K562 (cell line): Measurements from ENCODE around the gene SGIP1. TPM values are rescaled to one million over a fixed set of nuclear protein-coding genes. Genes with fewer than 3 reads are reported as not detected.

Experiments used
- ATAC-seq: fragments of 200-7000 bp; cut with Tn5 transposase; 3 replicates; pipeline ENCODE4 v1.9.1; 2020; ENCODE audit warnings: moderate library complexity
- BruUV-seq: library from RNA; stranded (reverse); fragments of 400-500 nt; replicated peaks from 2 replicates; lab custom pipeline; 2021; lab: Mats Ljungman, UMichigan
- CTCF ChIA-PET: fragments of 300-600 bp; formaldehyde crosslinking; extraction: SDS; loops from one replicate; lab custom pipeline; 2021; ENCODE audit warnings: low intra/inter-chr PET ratio; lab: Yijun Ruan, JAX
- POLR2A ChIA-PET: fragments of 300-600, 350-650 bp; sonication (Branson Sonifier 250); formaldehyde crosslinking; extraction: SDS; loops from one replicate; lab custom pipeline; 2021; ENCODE audit warnings: antibody characterized with exemption, inconsistent platforms; lab: Yijun Ruan, JAX
- DNase-seq, 4 experiments: peaks; one replicate each; pipeline versions ENCODE4 v3.0.0 to v3.0.0-alpha.2; 2011 to 2018; ENCODE audit warnings: low spot score in 3 of 4, mixed read lengths in 3 of 4; ENCODE audit errors: extremely low read depth in 1 of 4
- FAIRE-seq: peaks from 2 replicates; lab custom pipeline; 2011; peaks lifted over from hg19 to GRCh38; lab: Jason Lieb, UNC
- H2AFZ ChIP-seq: 2 replicates; pipeline ENCODE4 v1.6.0; 2011; ENCODE audit warnings: low read depth, low read length, control low read depth, inconsistent platforms
- H3K27ac ChIP-seq: fragments of 200-600 bp; 3 replicates; pipeline ENCODE4 v1.8.0; 2011; ENCODE audit warnings: low read depth, mild to moderate bottlenecking, control low read depth, inconsistent platforms, low read length, moderate library complexity, mixed read lengths; ENCODE audit errors: extremely low read depth
- H3K27me3 ChIP-seq, 2 experiments: fragments of 300-600 bp in 1 of 2; 2 replicates in 1 of 2; 3 replicates in 1 of 2; pipeline versions ENCODE4 v1.6.0 to v1.8.0; 2011; ENCODE audit warnings: inconsistent platforms in 2 of 2, low read length in 2 of 2, mild to moderate bottlenecking in 1 of 2, mixed read lengths in 1 of 2, moderate library complexity in 1 of 2; ENCODE audit not compliant: control insufficient read depth in 2 of 2, insufficient read depth in 2 of 2
- H3K36me3 ChIP-seq: fragments of 300-600 bp; 3 replicates; pipeline ENCODE4 v1.8.0; 2011; ENCODE audit warnings: mild to moderate bottlenecking, low read length, inconsistent platforms; ENCODE audit not compliant: control insufficient read depth, insufficient read depth
- H3K4me1 ChIP-seq, 2 experiments: fragments of 200-600 bp in 1 of 2; replicated peaks in 1 of 2; 2 replicates in 1 of 2; 3 replicates in 1 of 2; pipeline versions ENCODE4 v1.5.1 to v1.8.0; 2011; ENCODE audit warnings: inconsistent platforms in 2 of 2, low read length in 2 of 2, mild to moderate bottlenecking in 1 of 2, mixed read lengths in 1 of 2, moderate library complexity in 1 of 2; ENCODE audit not compliant: control insufficient read depth in 2 of 2, insufficient read depth in 2 of 2
- H3K4me2 ChIP-seq: 2 replicates; pipeline ENCODE4 v1.6.1; 2011; ENCODE audit warnings: low read length, control low read depth, inconsistent platforms, mixed read lengths; ENCODE audit not compliant: insufficient read depth
- H3K4me3 ChIP-seq: fragments of 200-600 bp; sonication (generic), shearing (Covaris generic); 2 replicates; pipeline ENCODE4 v1.5.1; 2016; ENCODE audit warnings: control low read depth, inconsistent platforms
- H3K79me2 ChIP-seq: fragments of 200-600 bp; 3 replicates; pipeline ENCODE4 v1.8.0; 2011; ENCODE audit warnings: low read length, inconsistent platforms; ENCODE audit not compliant: control insufficient read depth, insufficient read depth
- H3K9ac ChIP-seq, 2 experiments: 2 replicates each; pipeline versions ENCODE4 v1.6.0 to v1.6.1; 2011; ENCODE audit warnings: low read depth in 2 of 2, low read length in 2 of 2, control low read depth in 1 of 2, inconsistent platforms in 1 of 2, mild to moderate bottlenecking in 1 of 2, mixed read lengths in 1 of 2; ENCODE audit not compliant: insufficient read depth in 1 of 2
- H3K9me1 ChIP-seq: one replicate; pipeline ENCODE4 v1.6.0; 2011; ENCODE audit warnings: inconsistent platforms, mild to moderate bottlenecking, low read length, moderate library complexity; ENCODE audit not compliant: control insufficient read depth, insufficient read depth
- H3K9me3 ChIP-seq: replicated peaks from 2 replicates; pipeline ENCODE4 v1.5.1; 2011; ENCODE audit warnings: low read depth, low read length, inconsistent platforms; ENCODE audit not compliant: control insufficient read depth, insufficient read depth
- H4K20me1 ChIP-seq: replicated peaks from 2 replicates; pipeline ENCODE4 v1.6.1; 2011; ENCODE audit warnings: low read length, inconsistent platforms, mixed read lengths; ENCODE audit not compliant: control insufficient read depth, insufficient read depth
- C11orf30 ChIP-seq: fragments of 450-650 bp; IDR thresholded peaks from 2 replicates; pipeline ENCODE4 v1.6.1; 2016; ENCODE audit warnings: low read depth, mild to moderate bottlenecking
- MAFF ChIP-seq: IDR thresholded peaks from 2 replicates; pipeline ENCODE4 v1.6.1; 2012; ENCODE audit warnings: low read length, improper control_type of control experiment
- MAFG ChIP-seq: fragments of 450-650 bp; conservative IDR thresholded peaks from 2 replicates; pipeline ENCODE4 v1.6.1; 2016; ENCODE audit warnings: missing genetic modification characterization, missing compliant biosample characterization
- MEIS2 ChIP-seq: fragments of 450-650 bp; IDR thresholded peaks from 2 replicates; pipeline ENCODE4 v1.6.1; 2014; ENCODE audit warnings: mild to moderate bottlenecking; ENCODE audit not compliant: partially characterized antibody
- NR1H2 ChIP-seq: sonication (generic); formaldehyde crosslinking; IDR thresholded peaks from 2 replicates; pipeline ENCODE4 v1.4.0; 2020; ENCODE audit warnings: mild to moderate bottlenecking, missing genetic modification reagents
- PBX2 ChIP-seq, 2 experiments: IDR thresholded peaks in 1 of 2; conservative IDR thresholded peaks in 1 of 2; 2 replicates each; pipeline ENCODE4 v1.6.1; 2016; ENCODE audit warnings: low read depth in 2 of 2, mild to moderate bottlenecking in 1 of 2, missing compliant biosample characterization in 1 of 2, missing genetic modification characterization in 1 of 2, moderate library complexity in 1 of 2
- PHF21A ChIP-seq: fragments of 450-650 bp; IDR thresholded peaks from 2 replicates; pipeline ENCODE4 v1.6.1; 2017; ENCODE audit warnings: low read depth, borderline replicate concordance
- PKNOX1 ChIP-seq: fragments of 450-650 bp; IDR thresholded peaks from 2 replicates; pipeline ENCODE4 v1.6.1; 2016
- RBM22 ChIP-seq: fragments of 200-400 bp; formaldehyde crosslinking; IDR thresholded peaks from 2 replicates; pipeline ENCODE4 v1.6.1; 2018; ENCODE audit warnings: low read length, low read depth; ENCODE audit not compliant: poor library complexity, severe bottlenecking
- ZBTB34 ChIP-seq: fragments of 250-450 bp; sonication (Bioruptor Pico); IDR thresholded peaks from 2 replicates; pipeline ENCODE4 v1.8.0; 2021; ENCODE audit warnings: mild to moderate bottlenecking, moderate library complexity
- ZNF316 ChIP-seq: fragments of 450-650 bp; IDR thresholded peaks from 2 replicates; pipeline ENCODE4 v1.6.1; 2016
- ZNF699 ChIP-seq: fragments of 250-450 bp; sonication (Bioruptor Pico); IDR thresholded peaks from 2 replicates; pipeline ENCODE4 v1.8.0; 2021; ENCODE audit warnings: mild to moderate bottlenecking, moderate library complexity; ENCODE audit not compliant: insufficient replicate concordance
- WGBS: fragments of 100-300 bp; shearing (Covaris generic); methylation state at CpG from one replicate; pipeline ENCODE4 v1.1.6; 2016; ENCODE audit warnings: low coverage, mixed read lengths; ENCODE audit not compliant: insufficient coverage; ENCODE audit errors: missing lambda C conversion rate; 5-methylcytosine and 5-hydroxymethylcytosine counted together
- in situ Hi-C: fragments of 300-500 bp; cut with MboI; formaldehyde crosslinking; loops from 4 replicates; pipeline ENCODE4 v1.15.0; 2018; ENCODE audit warnings: inconsistent platforms, mixed read lengths
- intact Hi-C: fragments of 100-400 bp; cut with micrococcal nuclease; formaldehyde crosslinking; loops from 2 replicates; pipeline ENCODE4 v1.14.2; 2022
- polyA plus RNA-seq, 8 experiments: library from polyadenylated mRNA; depleted of rRNA in 4 of 8; stranded (reverse) in 5 of 8; unstranded in 3 of 8; fragments of >200 nt; fragmentation: Nextera tagmentation in 2 of 8; fragmentation: Illumina TruSeq in 1 of 8; extraction: Ambion mirVana in 2 of 8; extraction: Trizol in 1 of 8; gene quantifications; 2 replicates each; pipeline versions ENCODE4 v1.2.1 to v1.2.3, GENCODE V29; 2011 to 2014; ENCODE audit warnings: inconsistent platforms in 1 of 8, missing spikeins in 1 of 8
- total RNA-seq, 7 experiments: library from RNA; depleted of rRNA in 6 of 7; stranded (reverse); fragments of >200 nt in 6 of 7; fragmentation: Illumina TruSeq in 2 of 7; extraction: Trizol in 2 of 7; gene quantifications; 2 replicates each; pipeline versions ENCODE4 v1.2.1 to v1.2.3, GENCODE V29; 2011 to 2021; ENCODE audit warnings: low replicate concordance in 1 of 7

Gene SGIP1
- total and polyA plus RNA-seq, 9 of the 15 experiments (the other 6 are each of a cell fraction or from before 2014, with no cell fraction given), result 0.07 to 0.35 TPM; not detected in 7

- TF ChIP-seq PHF21A (no peak), ZBTB34 (CRISPR knock-in tag) (no peak), ZNF699 (CRISPR knock-in tag) (no peak)
These were observed 197.4 kb downstream of the SGIP1 start (continued) for GRCh38 chr1:66731170-66731865.

- ChIA-PET CTCF (no interaction called here), POLR2A (interaction anchor here (0.6 to 0.7 kb wide), 2 partner anchors 39 to 940 kb away, joined by 3 read pairs; no protein-coding TSS in a partner anchor)
- H3K27me3 ChIP-seq, result no peaks in the 10 kb centered on the region
- TF ChIP-seq PKNOX1 (0 out of 2 replicates have a peak, but pooled peaks have one; percentile 26), NR1H2 (CRISPR knock-in tag) (no peak), RBM22 (no peak), C11orf30 (peak; percentile 34; the same call in 1 of the 2 replicates), ZNF316 (peak; percentile 67), MAFG (peak; percentile 24; the same call in 1 of the 2 replicates), MEIS2 (peak; percentile 33), PBX2 (CRISPR knock-in tag; IDR thresholded peaks at IDR 0.05; ENCODE audit: low read depth) (no peak), PBX2 (tag; conservative IDR thresholded peaks at IDR 0.05; ENCODE audit: low read depth) (0 out of 2 replicates have a peak, but pooled peaks have one; percentile 24), MAFF (0 out of 2 replicates have a peak, but pooled peaks have one; percentile 12)
- H3K4me1 ChIP-seq, result no peaks in the 10 kb centered on the region
- H3K27ac ChIP-seq, result no peak overlapping the region
- H3K9ac ChIP-seq, result no peak overlapping the region
- intact Hi-C loops (no loop called here), in situ Hi-C loops (no loop called here)
- ATAC-seq (no peak), FAIRE-seq (no peak), DNase-seq (no peak)
- H3K9me1 ChIP-seq, result no peaks in the 10 kb centered on the region
- H3K36me3 ChIP-seq, result no peaks in the 10 kb centered on the region
- H3K4me3 ChIP-seq, result no peak overlapping the region
- no peaks in the 10 kb centered on the region for H3K9me3 ChIP-seq
- no peak overlapping the region for H2AFZ ChIP-seq
- no peak overlapping the region for H3K4me2 ChIP-seq
- WGBS, result 0% methylated on average over 1 of the region's 1 CpG
- BruUV-seq, result no TSS peak
- H4K20me1 ChIP-seq, result no peaks in the 10 kb centered on the region
- H3K79me2 ChIP-seq, result no peaks in the 10 kb centered on the region
These were observed 198.6 kb downstream of the SGIP1 start for GRCh38 chr1:66732407-66733166.
